ENCODE results near the gene OXT.

The OXT gene

DNA sequence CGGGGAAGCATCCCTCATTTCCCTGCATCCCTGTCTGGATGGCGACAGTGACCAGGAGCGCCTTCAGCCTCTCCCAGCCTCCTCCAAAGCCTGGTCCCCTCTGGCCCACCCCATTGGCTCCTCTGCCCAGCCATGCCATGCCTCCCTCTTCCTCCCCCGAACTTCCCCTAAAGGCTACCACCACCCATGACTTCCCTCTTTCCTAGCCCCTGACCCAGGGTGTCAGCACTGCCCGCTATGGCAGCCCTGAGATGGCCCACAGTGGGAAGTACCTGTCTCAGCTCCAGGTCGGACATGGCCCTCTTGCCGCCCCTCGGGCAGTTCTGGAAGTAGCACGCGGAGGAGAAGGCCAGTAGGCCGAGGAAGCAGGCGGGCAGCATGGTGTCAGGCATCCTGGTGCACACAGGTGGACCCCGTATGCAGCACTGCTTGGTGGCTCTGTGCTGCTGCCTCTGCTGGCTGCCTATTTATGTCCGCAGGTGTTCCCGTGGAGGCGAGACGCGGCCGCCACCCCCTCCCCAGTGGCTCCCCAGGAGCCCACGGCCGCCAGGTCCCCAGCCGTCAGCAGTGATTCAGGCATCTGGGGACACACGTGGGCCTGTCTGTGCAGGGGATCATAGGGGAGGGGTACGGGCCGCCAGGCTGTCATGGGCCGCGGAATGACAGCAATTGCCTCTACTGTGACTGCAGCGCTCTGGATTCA lies 13.0 kb downstream of the OXT start, which contains the start of gene AVP:
Gene AVP (minus strand): TSS at position 442 of the 703 bp plus-strand sequence. CDS start 50 bp downstream, at position 392.
- no peak for DNase-seq (ENCODE audit: low read depth, low spot score)

DNA sequence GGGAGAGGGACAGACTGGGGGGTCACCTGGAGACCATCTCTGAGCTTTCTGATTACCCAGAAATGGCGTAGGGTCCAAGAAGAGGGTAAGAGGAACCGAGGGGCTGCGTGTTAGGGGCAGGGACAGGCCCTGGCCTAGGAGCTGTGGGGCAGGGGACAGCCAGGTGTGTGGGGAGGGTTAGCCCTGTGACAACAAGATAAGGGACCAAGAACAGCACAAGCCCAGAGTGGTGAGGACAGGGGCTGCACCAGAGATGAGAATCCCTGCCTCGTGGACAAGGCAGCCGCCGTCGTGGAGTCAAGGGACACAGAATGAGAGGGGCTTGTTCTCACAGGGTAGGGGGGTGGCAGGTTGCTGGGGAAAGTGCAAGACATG lies 13.6 kb downstream of the OXT start:
- no peak for DNase-seq (ENCODE audit: low read depth, low spot score)

DNA sequence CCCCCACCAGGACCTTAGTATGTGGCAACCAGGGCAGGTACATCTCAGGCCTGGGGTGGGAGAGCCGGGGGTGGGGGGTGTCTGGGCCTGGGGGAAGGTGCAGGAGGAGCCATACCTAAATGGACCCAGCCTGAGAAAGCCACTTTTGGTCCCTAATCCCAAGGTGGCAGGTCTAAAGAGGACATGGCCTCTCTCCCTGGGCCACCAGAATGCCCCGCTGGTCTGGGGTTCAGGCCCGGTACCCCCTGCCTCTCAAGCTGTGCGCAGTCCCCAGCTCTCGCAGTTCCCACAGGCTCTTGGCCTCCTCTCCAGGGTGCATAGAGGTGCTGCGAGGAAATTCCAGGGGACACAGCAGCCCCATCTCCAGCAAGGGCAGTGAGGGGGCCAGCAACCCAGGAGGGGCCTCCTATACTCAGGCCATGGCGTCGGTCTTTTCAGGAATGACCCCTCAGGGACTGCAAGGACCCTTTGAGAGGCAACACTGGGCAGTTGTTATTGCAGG lies 14.2 kb downstream of the OXT start:
- no peak for DNase-seq (ENCODE audit: low read depth, low spot score)

DNA sequence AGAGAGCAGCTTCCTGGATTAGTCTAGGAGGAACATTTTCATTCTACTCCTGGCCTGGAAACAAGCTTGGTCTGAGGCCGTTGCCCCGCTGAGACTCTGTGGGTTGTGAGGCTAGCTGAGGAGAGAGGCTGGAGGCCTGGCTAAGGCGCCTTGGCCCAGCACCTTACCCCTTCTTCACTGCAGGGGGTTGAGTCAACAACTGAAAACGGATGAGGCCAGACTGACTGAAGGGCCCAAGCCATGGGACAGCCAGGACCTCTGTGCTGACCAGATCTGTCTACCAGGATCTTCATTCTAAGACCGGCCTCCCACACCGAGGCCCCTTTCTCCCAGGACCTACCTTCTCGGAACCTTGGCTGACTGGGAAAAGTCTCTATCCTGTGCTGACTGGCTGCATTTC lies 16.6 kb downstream of the OXT start:
- no peak for DNase-seq (ENCODE audit: low read depth, low spot score)

DNA sequence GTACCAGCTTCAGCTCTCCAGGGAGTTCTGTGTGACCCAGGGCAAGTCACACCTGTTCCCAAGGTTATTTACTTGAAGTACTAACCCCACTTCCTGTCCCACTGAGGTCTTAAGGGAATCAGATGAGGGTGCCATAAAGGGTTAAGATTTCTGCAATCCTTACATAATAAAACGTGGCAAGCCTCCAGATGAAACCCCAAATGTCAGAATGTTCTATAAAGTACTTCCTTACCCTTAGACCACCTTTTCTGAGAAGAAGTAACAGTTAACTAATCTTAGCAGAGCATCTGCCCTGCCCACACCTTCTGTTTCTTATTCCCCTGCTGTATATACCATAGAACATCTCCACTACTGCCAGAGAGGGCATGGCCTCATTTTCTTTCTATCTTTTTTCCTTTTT lies 19.1 kb downstream of the OXT start:
- no peak for DNase-seq (ENCODE audit: low read depth, low spot score)

DNA sequence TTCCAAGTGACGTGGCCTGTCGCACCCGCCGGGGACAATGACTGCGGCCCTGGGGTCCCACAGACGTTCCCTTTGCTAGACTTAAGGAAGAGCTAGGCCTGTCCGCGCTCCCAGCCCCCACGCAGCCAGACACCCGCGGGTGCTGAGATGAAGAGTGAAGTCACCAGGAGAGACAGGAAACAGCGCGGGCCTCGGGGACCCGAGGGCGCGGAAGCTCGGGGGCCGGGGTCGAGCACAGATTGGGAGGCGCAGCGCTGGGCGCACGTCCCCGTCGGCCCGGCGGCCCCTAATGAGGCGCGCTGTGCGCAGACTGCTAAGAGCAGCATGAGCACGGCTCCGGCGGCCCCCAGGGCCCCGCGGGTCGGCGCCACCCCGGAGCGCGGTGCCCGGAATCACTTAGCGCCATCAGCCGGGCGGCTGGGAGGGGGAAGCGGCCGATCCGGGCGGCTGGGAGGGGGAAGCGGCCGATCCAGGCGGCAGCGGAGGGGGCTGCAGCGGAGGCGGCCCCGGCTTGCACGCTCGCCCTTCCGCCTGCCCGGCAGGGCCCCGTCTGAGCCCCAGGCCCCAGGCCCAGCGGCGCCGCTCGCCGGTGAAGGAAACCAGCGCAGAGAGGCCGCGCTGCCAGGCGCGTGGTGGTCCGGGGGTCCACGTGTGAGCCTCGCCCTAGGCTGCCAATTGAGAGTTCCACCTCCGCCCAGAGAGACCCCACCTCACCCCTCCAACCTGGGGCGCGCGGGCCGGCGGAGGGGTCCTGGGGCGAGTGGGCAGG lies 21.4 kb downstream of the OXT start:
- peak; percentile 21 for DNase-seq (ENCODE audit: low read depth, low spot score)

DNA sequence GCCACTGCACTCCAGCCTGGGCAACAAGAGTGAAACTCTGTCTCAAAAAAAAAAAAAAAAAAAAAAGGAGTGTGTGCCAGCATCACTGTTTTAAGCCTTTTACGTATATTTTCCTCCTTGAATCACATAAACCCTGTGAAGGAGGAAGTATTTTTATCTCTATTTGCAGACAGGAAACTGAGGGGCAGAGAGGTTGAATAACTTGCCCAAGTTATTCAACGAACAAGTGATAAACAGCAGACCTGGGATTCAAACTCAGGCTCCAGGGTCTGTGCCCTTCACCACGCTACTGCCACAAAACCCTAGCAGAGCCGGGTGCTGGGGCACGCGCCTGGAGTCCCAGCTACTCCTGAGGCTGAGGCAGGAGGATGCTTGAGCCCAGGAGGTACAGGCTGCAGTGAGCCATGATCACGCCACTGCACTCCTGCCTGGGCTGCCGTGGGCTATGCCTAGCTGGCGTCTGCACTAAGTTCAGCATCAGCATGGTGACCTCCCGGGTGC lies 22.5 kb downstream of the OXT start:
- DNase-seq (ENCODE audit: low read depth, low spot score): no peak

DNA sequence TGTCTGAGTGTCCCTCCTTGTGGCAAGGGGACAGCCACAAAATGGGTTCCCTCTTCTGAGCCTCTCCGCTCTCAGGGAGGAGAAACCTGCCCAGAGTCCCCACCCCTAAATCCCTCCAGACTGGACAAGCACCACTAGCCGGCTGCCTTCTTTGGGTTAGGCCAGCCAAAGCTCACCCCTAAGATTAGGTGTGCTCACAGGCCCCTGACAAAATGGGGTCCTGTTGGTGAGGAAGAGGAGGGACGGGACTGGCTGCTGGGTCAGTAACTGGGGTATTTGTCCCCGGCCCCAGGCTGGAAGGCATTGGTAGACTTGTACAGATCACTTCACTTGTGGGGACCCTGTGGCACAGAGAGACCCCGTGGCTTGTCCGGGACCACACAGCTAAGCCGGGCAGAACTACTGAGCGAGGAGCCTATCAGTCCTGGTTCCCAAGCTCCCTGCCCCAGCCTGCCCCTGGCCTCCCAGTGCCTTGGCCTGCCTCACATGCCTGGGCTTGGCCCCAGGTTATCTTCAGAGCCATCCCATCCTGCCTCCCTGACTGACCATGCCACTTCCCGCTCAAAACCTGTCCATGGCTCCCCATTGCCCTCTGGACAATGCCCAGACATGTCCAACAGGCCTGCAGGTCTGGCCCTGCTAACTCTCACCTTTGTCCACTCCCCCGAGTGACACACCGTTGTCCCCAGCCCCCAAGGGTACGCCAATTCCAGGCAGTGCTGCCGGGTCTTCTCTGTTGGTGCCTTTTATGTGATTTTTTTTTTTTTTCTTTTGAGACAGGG lies 23.6 kb downstream of the OXT start:
- DNase-seq (ENCODE audit: low read depth, low spot score): no peak

DNA sequence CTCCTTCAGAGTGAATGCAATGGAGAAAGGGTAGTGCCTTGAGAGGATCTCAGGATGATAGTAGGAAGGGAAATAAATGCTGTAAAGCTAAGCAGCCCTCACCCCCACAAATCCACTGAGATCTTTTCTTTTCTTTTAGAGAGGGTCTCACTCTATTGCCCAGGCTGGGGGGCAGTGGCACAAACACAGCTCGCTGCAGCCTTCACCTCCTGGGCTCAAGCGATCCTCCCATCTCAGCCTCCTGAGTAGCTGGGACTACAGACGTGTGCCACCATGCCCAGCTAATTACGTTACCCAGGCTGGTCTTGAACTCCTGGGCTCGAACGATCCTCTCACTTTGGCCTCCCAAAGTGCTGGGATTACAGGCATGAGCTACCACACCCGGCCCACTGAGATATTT lies 29.1 kb downstream of the OXT start:
- DNase-seq (ENCODE audit: low read depth, low spot score): no peak

DNA sequence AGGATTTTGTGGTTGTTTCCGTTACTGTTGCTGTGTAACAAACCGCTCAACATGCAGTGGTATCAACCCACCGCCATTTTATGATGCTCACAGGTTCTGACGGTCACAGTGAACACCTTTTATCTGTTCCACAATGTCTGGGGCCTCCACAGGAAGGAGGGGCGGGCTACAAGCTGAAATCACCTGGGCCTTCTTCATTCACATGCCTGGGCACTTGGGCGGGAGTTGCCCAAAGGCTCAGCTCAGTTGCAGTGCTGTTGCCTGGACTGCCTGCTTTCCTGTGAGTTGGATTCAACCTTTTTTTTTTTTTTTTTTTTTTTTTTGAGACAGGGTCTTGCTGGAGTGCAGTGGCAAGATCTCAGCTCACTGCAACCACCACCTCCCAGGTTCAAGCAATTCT lies 29.8 kb downstream of the OXT start:
- no peak for DNase-seq (ENCODE audit: low read depth, low spot score)

DNA sequence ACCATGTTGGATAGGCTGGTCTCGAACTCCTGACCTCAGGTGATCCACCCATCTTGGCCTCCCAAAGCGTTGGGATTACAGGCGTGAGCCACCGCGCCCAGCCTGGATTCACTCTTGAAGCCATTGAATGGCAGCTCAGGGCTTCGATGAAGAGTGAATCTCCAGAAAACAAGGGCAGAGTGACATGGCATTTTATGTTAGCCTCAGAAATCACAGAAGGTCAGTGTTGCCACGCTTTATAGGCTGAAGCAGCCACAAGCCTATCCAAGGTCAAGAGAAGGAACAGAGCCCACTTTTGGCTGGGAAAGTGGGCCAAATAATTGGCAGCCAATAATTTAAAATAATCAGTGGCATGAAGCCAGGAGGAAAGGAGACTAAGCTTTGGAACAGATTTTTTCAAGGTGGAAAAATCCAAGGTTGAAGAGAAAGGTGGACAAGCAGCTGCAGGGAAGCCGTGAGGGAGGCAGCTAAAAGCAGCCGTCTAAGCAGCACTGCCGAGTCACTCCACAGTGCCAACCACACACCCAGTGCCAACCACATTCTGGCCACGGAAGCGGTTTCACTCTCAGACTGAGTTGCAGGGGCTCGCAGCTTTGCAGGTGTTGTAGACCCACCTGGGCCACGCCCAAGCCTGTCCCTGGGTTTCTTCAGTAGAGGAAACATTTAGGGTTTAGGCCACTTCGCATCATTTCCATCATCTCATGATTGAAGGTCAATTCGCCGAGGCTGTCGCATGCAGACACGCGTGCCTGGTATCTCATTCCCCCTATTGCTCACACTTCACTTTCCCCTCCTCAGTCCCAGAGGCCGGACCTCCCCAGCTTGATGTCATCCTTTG lies 30.5 kb downstream of the OXT start:
- peak; percentile 23 for DNase-seq (ENCODE audit: low read depth, low spot score)

DNA sequence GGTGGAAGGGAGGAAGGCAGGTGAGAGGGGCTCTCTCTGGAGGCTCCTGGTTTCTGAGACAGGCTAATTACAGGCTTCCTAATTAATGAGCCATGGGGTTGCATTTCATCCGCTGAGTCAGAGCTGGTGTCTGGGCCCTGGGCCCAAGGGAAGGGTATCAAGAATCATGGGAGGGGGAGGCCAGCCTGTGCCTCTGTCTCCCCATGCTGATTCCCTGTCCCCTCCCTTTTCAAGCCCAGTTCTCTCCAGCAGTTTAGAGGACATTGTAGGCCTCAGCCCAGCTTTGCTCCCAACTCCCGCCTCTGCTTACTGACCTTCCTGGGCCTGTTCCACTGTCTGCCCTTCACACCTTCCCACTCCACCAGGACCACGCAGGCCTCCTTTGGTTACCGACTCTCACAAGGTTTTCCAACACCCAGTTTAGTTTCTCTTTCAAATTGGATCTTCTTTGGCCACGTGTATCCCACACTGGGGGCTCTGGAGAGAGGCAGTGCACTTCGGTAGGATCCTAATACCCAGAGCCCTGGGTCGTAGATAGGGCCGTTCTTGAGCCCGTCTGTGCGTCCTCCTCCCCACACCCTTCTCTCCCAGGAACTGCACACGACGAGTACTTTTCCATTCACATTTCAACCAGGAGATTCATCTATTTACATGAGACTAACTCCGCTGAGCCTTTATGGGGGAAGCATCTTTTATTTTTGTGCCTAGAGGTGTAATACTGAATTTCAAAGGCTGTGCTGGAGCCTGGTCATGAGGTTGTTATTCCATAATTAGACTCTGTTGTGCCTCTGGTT lies 31.4 kb downstream of the OXT start:
- DNase-seq (ENCODE audit: low read depth, low spot score): no peak

DNA sequence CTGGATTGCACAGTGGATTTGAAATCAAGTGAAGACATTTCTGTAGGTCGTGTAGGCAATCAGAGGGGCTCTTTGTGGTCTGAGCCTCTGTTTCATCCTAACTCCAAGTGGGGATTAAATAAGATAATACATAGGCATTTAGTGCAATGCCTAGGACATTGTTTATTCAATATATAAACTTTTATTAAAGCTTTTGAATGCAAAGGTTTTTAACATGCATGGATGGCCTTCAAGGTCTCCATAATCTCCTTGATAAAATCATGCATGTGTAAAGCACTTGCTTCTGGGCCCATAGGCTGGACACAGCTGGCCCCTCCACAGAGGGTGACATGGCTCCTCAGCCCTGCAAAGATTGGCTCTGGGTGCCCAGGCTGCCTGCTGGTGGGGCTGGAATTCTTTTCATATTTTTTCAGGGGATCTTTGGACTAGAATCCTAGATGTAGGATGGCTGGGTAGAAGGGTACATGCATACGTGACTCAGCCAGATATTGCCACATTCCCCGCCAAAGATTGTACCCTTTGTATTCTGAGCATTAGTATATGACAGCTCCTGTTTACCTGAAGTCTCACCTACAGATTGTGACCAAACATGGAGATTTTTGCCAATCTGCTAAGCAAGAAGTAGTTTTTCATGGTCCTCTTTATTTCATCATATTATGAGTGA lies 32.1 kb downstream of the OXT start:
- DNase-seq (ENCODE audit: low read depth, low spot score): no peak

DNA sequence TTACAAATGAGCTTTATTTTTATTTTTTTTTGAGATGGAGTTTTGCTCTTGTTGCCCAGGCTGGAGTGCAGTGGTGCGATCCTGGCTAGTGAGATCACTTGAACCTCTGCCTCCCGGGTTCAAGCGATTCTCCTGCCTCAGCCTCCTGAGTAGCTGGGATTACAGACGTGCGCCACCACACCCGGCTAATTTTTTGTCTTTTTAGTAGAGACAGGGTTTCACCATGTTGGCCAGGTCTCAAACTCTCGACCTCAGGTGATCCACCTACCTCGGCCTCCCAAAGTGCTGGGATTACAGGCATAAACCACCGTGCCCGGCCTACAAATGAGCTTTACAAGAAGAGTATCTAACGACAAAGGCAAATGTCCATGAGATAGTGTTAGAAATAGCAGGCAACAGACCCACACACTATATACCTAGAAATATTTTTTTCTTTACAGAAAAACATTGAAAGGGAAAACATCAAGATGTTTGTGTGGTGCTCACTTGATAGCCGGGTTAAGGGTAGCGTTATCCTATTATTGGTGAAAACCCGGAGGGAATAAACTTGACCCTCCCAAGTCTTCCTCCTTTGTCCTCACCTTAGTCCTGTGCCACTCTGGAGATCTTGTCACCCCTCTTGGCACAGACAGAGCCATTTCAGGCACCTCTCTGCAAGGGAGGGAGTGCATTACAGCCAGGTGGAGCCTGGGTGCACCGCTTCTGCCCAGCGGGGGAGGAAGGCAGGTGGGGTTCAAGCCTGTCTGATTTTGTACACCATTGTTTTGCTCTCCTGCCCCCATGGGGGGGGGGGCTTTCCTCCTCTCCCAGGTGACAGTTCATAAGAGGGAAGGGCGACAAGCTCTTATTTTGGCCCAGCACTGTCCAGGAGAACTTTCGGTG lies 34.1 kb downstream of the OXT start:
- DNase-seq (ENCODE audit: low read depth, low spot score): no peak

DNA sequence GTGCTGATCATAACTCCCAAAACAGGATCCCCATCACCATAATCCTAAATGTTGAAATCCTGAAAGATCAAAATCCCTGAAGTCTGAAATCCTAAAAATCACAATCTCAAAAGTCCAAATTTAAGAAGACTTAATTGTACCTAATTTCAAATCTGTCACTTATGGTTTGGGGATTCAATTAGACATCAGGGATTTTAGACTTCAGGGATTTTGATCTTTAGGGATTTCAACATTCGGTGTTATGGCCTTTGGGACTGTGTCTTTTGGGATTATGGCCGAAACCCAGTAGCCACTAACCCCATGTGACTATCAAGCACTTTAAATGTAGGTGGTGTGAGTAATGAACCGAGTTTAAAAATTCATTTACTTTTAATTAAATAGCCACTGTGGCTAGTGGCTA lies 34.8 kb downstream of the OXT start:
- DNase-seq (ENCODE audit: low read depth, low spot score): no peak

DNA sequence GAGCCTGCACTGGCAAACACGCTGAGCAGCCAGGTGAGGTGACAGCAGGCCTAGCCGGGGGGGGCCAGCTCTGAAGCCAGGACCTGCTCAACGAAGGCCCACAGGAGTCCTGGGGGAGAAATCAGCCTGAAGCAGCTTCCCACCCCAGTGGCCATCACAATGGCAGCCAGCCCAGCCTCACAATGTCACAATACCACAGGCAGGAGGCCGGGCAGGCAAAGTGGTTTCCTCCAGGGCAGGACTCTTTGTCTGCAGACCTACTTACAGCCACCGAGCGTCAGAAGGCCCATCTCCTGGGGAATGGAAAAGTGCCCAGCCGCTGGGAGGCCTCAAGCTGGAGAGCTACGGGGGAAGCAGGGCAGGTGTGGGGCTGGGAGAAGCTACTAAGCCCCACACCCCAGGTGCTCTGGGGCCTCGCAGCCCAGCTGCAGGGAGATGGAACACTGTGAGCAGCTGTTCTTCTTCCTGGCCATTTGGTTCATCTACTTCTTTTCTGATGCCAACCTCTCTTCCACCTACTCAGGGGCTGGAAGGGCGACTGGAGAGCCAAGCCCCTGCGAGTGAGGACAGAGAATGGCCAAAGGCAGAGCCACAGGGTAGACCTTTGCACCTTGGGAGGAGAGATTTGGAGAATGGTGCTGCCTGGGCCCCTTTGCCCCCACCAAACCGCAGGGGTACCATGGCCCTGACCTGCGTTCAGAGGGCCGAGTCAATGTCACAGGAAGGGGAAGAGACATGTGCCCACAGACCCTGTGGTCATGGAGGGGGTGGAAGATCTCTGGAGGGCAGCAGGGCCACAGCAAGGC lies 35.4 kb downstream of the OXT start:
- DNase-seq (ENCODE audit: low read depth, low spot score): no peak

DNA sequence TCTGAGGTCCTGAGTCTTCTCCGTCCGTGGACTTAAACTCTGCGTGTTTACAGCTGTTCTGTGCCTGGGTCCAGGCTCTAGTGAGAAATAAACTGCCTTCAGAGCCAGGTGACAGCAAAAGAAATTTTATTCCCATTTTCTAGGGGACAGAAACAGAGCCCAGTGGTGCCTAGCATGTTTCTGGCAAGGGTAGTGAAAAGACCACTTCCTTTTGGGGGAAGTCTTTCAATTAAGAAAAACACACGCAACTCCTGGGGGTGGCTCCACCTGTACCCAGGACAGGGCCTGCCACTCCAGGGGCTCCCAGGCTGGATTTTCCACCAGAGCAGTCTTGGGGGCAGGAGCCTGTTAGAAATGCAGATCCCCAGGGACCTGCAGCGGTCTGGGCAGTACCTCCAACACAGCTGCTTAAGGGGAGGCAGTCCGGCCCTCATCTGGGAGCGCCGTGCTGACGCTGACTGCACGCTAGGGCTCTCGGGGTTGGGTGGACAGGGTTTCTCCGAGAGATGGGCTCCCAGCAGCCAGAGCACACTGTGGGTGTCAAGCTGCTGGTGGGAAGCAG lies 36.1 kb downstream of the OXT start:
- DNase-seq (ENCODE audit: low read depth, low spot score): no peak
